Cardiac atrium fibroblast (primary cell): ENCODE measurements around the gene CD52. TPM values are rescaled to one million over a fixed set of nuclear protein-coding genes. Genes with fewer than 3 reads are reported as not detected.

Experiments used
- total RNA-seq: library from RNA; depleted of rRNA; stranded (reverse); fragments of >200 nt; gene quantifications from 2 replicates; pipeline ENCODE4 v1.2.3, GENCODE V29; 2015

The CD52 gene
- total RNA-seq = not detected in 2 replicates

DNA sequence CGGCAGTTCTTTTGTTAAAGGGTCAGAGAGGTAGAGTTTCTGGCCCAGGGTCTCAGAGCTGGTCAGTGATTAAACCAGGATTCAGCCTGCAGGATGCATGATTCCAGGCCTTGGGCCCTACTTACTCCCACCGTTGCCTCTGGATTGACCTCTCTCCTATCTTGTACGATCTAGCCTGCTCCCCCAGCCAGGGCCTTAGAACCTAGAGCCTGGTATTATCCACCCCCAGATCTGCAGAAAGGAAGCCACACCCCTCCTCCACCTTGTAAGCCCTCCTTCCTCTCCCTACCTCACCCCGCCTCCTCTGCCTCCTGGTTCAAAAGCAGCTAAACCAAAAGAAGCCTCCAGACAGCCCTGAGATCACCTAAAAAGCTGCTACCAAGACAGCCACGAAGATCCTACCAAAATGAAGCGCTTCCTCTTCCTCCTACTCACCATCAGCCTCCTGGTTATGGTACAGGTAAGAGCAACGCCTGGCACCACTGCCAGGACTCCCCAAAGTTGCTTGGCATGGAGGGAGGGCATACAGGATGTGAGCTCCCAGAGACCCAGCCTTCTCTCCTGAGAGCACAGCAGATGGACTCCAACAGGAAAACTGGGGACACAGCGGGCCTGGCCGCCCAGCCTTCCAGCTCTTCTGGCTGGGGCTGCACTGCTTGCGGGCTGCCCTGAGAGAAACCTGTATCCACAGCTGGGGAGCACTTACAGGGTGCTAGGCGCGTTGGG is at the start of gene CD52:
CD52 (plus strand) TSS at position 347 of the 726 bp plus-strand sequence; CDS start at position 407, 60 bp downstream.

DNA sequence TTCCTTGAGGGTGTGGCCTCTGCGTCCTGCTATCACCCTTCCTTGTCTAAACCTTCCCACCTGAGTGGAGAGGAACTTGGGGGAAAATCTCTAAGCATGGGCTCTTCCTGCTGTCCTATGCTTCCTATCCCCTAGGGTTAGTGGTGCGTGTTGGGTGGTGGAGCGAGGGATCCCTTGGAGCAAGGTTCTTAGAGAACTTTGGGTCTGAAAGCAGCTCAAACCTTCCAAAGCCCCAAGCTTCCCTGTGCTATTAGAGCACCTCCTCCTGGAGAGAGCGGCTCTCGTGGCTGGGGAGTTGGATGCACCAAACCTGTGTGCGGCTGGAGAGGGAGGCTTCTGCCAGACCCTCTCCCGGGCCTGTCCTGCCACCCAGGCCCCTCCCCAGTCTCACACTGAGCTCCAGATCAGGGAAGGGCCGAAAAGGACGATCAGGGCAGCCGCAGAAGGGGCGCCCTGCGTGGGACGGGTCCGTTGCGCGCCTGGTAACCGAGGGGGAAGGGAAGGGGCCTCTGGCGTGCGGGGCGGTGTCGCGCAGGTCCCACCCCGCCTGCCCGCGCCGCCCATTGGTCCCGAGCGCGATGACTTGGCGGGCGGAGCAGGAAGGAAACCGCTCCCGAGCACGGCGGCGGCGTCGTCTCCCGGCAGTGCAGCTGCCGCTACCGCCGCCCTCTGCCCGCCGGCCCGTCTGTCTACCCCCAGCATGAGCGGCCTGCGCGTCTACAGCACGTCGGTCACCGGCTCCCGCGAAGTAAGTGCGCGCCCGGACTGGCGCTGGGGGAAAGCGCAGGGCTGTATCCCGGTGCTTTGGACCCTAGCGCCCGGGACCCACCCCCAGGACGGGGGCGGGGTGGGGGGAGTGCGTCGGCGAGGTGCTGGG is 38.1 kb upstream of the CD52 start, which contains the start of gene SH3BGRL3:
SH3BGRL3 (plus strand) TSS at position 631 of the 877 bp plus-strand sequence; CDS start at position 701, 70 bp downstream.

DNA sequence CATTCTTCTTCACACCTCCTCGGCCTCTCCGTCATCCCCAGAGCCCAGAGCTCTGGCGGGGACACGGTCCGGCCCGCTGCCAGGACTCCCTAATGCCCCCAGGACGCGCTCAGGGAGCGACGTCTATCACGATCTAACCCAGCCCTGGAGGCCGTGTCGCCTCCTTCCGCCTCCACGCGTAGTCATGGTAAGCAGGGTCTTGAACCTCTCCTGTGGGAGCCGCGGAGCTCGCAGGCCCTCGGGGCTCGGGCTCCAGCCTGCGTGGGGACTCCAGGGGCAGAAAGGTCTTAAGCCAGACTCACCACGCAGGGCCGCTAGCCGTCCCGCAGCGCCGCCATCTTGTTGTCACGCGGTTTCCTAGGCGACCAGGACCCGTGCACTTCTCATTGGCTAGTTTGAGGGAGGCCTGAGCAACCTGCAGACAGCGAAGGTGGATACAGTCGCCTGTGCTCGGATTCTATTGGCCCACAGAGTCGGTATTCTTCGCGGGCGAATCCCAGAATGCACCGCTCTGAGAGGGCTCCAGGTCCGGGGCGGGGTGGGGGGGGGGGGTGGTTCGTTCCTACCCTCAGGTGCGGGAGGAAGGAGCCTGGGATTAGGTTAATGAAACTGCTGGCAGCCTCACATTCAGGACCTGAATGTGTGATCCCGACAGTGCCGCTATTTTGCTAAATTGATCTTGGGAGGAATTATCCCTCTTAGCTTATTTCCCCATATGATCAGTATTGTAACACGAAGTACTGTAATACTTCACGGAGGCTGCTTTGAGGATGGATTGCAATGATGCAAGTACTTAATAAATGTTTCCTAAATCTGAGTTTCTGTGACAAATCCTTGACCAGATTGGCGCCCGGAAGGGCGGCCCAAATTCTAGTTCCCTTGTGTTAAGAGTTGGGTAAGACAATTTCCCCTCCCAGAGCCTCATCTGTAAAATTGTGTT is 11.2 kb upstream of the CD52 start, which contains the start of gene UBXN11:
UBXN11 (minus strand) TSS at position 347 of the 940 bp plus-strand sequence. CDS start 3,753 bp downstream, outside the sequence.

DNA sequence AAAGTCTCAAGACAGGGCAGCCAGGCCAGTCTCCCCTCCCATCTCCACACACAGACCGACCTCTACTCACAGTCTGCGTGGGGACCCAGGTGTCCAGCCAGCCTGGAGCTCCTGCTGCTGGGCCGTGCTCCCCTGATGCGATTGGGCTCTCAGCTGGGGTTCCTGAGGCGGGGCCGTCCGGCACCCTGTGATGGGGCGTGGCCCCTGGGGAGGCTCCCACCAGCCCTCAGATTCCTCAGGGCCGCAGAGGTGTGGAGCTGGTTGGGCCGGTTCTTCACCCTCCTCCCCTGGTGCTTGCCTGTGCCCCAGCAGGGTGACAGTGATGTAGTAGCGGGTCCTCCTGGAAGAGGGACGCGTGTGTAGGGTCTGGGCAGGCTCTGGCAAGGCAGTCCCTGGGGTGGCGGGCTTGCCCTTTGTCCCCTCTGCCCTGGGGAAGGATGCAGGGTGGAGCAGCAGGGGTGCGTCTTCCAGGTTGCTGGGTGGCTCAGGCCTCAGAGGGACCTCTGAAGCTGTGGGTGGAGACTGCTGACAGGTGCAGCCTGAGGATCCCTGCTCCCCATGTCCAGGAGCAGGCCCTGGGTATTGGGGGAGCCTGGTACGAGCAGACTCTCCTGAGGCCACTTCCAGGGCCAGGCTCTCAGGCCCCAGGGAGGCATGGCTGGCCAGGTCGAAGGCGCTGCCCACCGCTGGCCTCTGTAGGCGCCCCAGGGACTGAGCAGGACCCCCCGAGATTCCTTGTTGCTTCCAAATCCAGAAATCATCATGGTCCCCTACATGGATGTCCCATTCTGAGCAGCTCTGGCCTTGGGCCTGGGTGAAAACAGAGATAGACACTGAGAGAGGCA is 36.4 kb downstream of the CD52 start, which contains the start of gene CRYBG2:
CRYBG2 (minus strand) TSS at position 155 of the 845 bp plus-strand sequence. CDS start 7,473 bp downstream, outside the sequence.

Other genes starting within 250 kb of the CD52 start
- gene PDIK1L, start 206.1 kb upstream of the CD52 start, total RNA-seq = 2.3 and 4.5 TPM in 2 replicates
- 0.36 TPM in 1 of 2 replicates, not detected in the other for gene FAM110D, start 158.9 kb upstream of the CD52 start, total RNA-seq
- not detected in 2 replicates for gene C1orf232, start 149.0 kb upstream of the CD52 start, total RNA-seq
- gene ZNF593, start 148.1 kb upstream of the CD52 start, total RNA-seq = 32.2 and 51.1 TPM in 2 replicates
- gene ZNF593OS, start 146.1 kb upstream of the CD52 start, total RNA-seq = not detected in 2 replicates
- gene CNKSR1, start 140.5 kb upstream of the CD52 start, total RNA-seq = not detected in 2 replicates
- not detected in 2 replicates for gene CATSPER4, start 127.4 kb upstream of the CD52 start, total RNA-seq
- 4.1 and 5.2 TPM in 2 replicates for gene CEP85, start 83.8 kb upstream of the CD52 start, total RNA-seq
- 162 and 186 TPM in 2 replicates for gene SH3BGRL3, start 37.9 kb upstream of the CD52 start, total RNA-seq
- 2.6 and 3.6 TPM in 2 replicates for gene UBXN11, start 11.3 kb upstream of the CD52 start, total RNA-seq
- not detected in 2 replicates for gene CRYBG2, start 36.2 kb downstream of the CD52 start, total RNA-seq
- not detected in 2 replicates for gene ZNF683, start 54.8 kb downstream of the CD52 start, total RNA-seq
- not detected in 2 replicates for gene LIN28A, start 92.9 kb downstream of the CD52 start, total RNA-seq
- gene DHDDS, start 114.4 kb downstream of the CD52 start, total RNA-seq = 48.9 and 49.5 TPM in 2 replicates
- 249 and 474 TPM in 2 replicates for gene HMGN2, start 154.5 kb downstream of the CD52 start, total RNA-seq
- 1.4 and 3.2 TPM in 2 replicates for gene RPS6KA1, start 211.8 kb downstream of the CD52 start, total RNA-seq